Activated CD8-positive, alpha-beta memory T cell treated with anti-CD3 and anti-CD28 coated beads, Interleukin-2, amount 50 U/mL, for 24 hours (primary cell): Measurements from ENCODE around the gene CIROP.

Source experiments
- DNase-seq: peaks from one replicate; pipeline ENCODE4 v3.0.0-alpha.2; 2020; ENCODE audit errors: extremely low read depth

CIROP gene

GRCh38 chr14:23131482-23131881 lies 26.7 kb upstream of the CIROP start:
- DNase-seq = no peak

DNA sequence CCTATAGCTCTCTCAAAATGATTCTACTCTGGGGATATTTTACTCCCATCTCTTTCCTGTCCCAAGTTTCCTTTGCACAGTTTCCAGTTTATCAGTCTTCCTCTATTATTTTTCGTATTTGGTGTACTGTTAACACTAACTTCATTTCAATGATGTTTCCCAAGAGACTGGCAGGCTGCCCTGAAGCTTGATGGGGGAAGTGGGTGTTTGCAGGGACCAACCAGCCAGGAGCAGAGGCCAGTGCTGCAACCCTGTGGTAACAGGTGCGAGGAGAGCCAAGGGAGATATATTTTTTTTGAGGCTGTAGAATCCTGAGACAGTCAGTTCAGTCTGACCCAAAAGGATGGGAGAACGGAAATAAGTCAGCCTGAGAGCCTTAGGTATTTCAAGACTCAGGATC lies 26.1 kb upstream of the CIROP start:
- DNase-seq = no peak

- DNase-seq = no peak
Measured at GRCh38 chr14:23129759-23130316, 25.0 kb upstream of the CIROP start.

GRCh38 chr14:23128969-23129758 lies 24.4 kb upstream of the CIROP start:
- no peak for DNase-seq

DNA sequence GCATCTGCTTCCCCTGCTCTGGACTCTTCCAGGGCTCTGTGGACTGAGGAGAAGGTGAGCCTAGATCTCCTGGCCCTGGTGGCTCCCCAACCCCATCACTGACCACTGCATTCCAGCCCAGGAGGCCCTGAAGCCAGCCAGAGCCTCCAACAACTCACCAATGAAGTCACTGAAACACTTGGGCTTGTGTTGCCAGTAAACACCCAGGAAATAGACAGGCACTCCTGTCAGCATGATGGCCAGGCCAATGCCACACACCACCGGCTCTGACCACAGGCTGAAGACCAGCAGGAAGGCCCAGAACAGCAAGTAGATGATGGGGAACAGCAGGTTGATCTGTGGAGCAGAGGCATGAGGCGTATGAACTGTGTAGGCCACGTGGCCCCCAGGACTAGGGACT lies 23.1 kb upstream of the CIROP start:
- no peak for DNase-seq

GRCh38 chr14:23126548-23127278 lies 21.9 kb upstream of the CIROP start:
- no peak for DNase-seq

DNA sequence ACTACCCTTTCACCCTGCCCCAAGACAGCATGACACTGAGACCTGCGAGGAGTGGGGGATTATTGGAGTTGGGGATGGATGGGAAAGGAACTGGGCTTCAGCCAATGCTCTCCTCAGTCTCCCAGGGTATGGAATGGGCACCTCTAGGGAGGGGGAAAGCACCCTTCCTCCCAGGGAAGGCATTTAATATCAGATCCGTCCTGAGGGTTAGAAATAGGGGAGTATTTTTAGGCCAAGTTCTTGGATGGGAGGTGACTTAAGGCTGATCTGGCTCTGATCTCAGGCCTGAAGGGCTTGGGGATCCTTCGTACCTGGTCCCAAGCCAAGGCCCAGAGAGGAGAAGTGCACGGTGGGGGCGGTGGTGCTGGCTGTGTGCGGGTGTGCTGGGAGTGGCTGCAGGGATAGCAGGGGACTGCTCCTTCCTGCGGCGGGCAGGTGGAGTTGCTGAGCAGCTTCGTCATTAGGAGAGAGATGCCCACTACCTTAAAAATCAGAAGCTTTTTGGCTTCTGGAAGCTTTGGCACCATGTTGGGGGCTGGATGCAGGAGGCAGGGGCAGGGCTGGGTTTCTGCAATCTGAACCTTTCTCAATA lies 21.2 kb upstream of the CIROP start:
- no peak for DNase-seq

DNA sequence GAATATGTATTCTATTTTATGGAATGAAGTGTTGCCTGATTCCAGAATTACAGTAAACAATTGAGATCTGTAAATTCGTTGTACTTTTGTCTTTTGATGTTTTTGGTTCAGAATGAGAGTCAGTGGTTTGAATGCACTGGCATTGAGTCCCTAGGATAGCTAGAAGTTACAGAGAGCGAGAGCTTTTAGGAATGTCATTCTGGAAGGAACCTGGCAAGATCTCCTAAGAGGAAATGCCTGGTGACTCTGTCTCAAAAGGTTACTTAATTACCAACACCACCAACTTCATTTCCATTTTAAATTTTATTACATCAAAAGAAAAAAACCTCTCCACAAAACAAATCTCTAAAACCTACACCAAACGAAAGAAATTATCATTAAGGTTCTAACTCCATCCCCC lies 20.2 kb upstream of the CIROP start:
- no peak for DNase-seq

DNA sequence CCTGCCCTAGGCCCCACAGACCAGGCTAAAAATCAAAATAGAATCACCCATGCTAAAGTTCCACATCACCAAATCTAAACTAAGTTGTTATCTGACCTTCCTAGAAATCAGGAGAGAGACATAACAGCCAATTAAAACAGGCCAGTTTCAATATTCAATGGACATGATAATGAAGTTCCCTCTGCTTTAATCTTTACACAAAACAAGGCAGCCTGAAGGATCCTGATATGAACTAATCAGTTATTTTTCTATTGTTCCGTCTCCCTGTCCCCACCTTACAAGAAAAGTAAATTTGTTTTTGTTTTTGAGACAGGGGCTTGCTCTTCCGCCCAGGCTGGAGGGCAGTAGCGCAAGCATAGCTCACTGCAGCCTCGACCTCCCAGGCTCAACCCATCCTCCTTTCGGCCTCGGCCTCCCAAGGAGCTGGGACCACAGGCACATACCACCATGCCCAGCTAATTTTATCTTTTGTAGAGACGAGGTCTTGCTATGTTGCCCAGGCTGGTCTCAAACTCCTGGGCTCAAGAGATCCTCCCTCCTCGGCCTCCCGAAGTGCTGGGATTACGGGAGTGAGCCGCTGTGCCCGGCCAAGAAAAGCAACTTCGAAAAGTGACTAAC lies 19.7 kb upstream of the CIROP start:
- no peak for DNase-seq

DNA sequence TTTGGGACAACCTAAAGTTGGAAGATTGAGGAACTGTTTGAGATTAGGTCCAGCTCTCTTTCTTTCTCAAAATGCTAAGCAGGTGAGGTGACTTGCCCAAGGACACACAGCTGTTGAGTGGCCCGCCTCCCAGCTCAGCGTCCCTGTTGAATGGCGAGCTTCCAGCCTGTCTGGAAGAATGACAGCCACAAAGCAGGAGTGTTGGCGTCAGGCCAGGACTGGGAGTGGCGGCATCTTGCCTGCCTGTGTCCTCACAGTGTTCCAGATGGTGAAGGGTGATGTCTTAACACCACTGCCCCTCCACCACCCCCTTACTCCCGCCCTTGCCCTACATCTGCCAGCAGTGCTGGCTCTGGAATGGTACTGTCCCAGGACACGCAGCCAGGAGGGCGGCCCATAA lies 18.6 kb upstream of the CIROP start:
- DNase-seq = no peak

DNA sequence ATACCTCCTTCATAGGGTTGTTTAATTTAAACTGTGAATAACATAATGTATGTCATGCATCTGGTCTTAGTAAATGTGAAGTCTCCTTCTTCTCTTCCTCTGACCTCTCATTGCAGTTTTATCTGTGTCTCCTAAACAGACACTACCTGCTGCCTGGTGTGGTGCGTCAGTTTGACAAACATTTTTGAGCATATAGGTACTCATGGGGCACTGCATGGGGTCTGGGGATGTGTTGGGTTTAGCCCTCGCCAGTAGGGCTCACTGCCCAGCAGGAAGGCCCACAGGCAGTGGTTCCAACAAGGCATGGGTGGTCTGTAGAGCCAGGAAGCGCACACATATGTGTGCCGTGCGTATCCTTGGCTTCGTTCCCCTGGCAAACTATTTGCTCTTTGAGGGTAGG lies 17.3 kb upstream of the CIROP start:
- no peak for DNase-seq

GRCh38 chr14:23121361-23121771 lies 16.6 kb upstream of the CIROP start:
- no peak for DNase-seq

DNA sequence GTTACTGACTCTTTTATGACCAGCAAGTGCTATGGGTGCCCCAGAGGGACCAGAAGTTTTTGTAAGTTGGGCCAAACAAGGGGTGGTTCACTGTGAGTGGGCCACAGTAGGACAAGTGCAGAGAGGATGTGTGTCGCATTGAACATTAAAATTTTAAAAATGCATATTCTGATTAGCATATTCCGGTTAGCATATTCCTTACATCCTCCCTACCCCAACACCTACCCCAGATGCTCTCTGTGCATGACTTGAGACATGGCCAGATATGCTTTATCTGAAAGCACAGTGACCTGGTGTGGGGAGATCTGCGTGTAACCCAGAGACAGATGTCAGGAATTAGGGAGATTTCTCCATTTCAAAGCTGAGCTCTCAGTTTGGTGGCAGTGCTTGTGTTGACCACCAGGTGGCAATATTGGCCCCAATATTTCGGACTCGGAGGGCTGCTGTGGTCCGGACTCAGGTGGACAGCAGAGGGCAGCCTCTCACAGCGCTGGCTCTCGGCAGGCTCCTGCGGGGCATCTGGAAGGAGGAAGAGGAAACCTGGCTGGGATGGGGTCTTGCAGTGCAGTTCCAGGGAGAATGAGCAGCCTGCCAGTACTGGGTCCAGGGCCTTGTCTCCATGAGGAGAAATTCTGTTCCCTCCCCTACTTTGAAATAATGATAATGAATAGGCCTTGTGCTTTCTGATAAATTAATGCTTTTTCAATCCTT lies 15.9 kb upstream of the CIROP start:
- peak; percentile 58 for DNase-seq

DNA sequence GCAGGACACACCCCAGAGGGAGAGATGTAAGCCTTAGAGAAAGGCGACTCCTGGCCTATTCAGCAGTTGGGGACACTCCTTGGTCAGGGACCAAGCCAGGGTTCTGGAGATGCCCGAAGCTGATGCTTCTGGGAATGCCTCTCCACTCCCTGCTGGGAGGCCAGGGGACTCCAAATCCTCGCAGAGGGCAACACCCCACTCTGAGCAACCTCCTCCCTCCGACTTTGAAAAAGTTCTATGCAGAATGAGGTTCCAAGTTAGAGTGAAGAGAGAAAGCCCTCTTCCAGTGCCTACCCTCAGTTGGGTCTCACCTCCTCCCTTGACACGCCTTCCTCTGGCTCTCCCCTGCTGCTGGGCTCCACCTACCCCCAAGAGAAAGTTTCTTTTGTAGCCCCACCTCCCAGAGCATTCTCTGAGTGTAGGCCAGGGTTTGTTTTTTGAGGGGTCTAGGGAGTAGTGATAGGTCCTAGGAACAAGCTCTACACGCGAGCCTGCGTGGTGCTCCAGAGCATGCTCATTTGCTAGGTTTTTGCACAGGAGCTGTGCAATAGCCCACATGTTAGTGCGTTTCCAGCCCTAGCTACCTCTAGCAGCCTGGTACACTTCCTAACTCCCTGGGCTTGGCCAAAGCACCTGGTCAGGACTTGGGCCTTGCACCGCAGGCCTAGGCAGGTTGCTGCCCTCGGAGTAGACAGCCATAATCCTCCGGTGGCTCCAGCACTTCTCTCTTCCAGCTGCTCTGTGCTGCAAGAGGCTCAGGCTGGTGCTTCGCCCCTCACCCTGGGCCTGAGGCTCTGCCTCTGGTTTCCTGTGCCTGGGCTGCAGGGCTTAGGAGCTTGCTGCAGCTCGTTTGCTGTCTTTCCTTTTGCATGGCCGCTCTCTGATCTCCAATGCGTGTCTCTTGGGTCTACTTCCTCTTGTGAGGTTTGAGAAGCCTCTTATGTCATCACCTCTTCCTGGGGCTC lies 14.9 kb upstream of the CIROP start:
- no peak for DNase-seq

DNA sequence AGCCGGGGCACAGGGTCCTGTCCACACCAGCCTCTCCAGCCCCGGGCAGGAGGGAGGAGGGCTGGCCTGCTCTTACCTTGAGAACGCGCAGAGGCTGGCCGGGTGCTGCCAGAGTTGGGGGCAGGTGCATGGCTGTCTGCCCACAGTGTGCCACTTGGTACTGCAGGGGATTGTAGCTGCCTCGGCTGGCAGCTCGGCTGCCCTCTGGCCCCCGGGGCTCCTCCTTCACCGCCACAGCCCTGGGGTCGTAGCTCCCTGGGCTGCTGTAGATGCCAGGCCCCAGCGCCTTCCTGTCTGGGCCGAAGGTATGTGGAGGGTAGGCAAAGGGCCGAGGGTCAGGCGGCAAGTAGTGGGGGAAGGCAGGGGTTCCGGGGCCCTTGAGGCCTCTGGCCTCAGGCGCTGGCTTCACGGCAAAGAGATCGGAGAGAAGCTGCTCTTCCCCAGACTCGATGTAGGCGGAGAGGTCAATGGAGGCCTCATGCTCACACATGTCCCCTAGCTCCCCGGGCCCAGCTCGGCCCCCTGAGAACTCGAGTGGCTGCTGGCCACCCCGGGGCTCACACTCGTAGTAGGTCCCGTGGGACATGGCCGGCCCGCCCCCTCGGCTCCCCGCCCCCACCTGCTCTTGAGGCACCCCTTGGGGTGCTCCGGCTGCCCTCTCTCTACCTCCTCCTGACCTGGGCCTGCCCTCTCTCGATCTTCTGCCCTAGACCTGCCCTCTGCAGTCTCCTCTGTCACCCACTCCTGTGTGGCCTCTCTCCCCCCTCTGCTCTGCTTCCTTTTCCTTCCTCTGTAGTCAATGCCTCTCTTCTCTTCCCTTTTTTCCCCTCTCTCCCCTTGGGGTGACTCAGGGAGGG lies 13.9 kb upstream of the CIROP start, which contains the start of gene CEBPE:
Gene CEBPE, minus strand, starts transcription at position 750 of the 857 bp plus-strand sequence. Its CDS starts 164 bp downstream, at position 586.
- DNase-seq = no peak

GRCh38 chr14:23117371-23118020 lies 12.7 kb upstream of the CIROP start:
- no peak for DNase-seq

DNA sequence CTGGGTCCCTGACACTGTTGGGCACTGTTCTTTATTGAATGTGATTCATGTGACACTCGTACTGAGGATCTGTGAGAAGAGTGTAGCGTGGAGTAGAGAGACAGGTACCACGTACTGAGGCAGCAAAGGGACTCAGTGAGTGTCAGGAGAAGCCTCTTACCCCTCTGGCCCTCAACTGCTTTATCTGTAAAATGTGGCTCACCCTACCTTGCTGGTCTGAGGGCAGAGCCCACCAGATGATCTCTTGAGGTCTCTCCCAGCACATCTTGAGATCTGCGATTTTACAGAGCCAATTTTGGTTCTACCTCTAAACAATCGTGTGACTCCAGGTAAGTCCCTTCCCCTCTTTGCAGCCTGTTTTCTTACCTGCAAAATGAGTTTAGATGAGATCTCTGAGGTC lies 11.1 kb upstream of the CIROP start:
- no peak for DNase-seq

- no peak for DNase-seq
Measured at GRCh38 chr14:23115039-23115731, 10.4 kb upstream of the CIROP start.
